Neural cell (in vitro differentiated cells): ENCODE measurements around the gene NYAP1. TPM values are rescaled to one million over a fixed set of nuclear protein-coding genes. Genes with fewer than 3 reads are reported as not detected.

Experiments used
- H2AFZ ChIP-seq: fragments of 200-600, 300-800 bp; sonication (generic), shearing (Covaris generic); 2 replicates; pipeline ENCODE4 v1.6.0; 2014; ENCODE audit warnings: low read depth, mild to moderate bottlenecking, antibody characterized with exemption, low read length, moderate library complexity
- H3F3A ChIP-seq: fragments of 200-600 bp; shearing (Covaris generic); 2 replicates; pipeline ENCODE4 v1.6.1; 2016; ENCODE audit warnings: mild to moderate bottlenecking, moderate library complexity, mixed read lengths, antibody characterized with exemption, low read length; ENCODE audit not compliant: insufficient read depth, poor library complexity, severe bottlenecking
- H3K27ac ChIP-seq: fragments of 200-600, 300-800 bp; sonication (generic), shearing (Covaris generic); 2 replicates; pipeline ENCODE4 v1.5.1; 2014; ENCODE audit warnings: mild to moderate bottlenecking, low read length, moderate library complexity
- H3K27me3 ChIP-seq: fragments of 300-800, 200-600 bp; sonication (generic), shearing (Covaris generic); 2 replicates; pipeline ENCODE4 v1.6.0; 2014; ENCODE audit warnings: mild to moderate bottlenecking, low read depth, low read length, moderate library complexity; ENCODE audit not compliant: insufficient read depth
- H3K36me3 ChIP-seq: fragments of 300-800, 200-600 bp; sonication (generic), shearing (Covaris generic); 2 replicates; pipeline ENCODE4 v1.5.1; 2014; ENCODE audit warnings: mild to moderate bottlenecking, antibody characterized with exemption, low read length, moderate library complexity; ENCODE audit not compliant: insufficient read depth
- H3K4me2 ChIP-seq: fragments of 300-800, 200-600 bp; sonication (generic), shearing (Covaris generic); 2 replicates; pipeline ENCODE4 v1.6.0; 2014; ENCODE audit warnings: mild to moderate bottlenecking, low read length
- H3K4me3 ChIP-seq: fragments of 300-800, 200-600 bp; sonication (generic), shearing (Covaris generic); 2 replicates; pipeline ENCODE4 v1.5.1; 2014; ENCODE audit warnings: mild to moderate bottlenecking, low read length, moderate library complexity
- H3K79me2 ChIP-seq: fragments of 200-600 bp; shearing (Covaris generic); replicated peaks from 2 replicates; pipeline ENCODE4 v1.6.0; 2014; ENCODE audit warnings: mild to moderate bottlenecking, low read length, moderate library complexity; ENCODE audit not compliant: insufficient read depth
- H3K9ac ChIP-seq: fragments of 300-800, 200-600 bp; sonication (generic), shearing (Covaris generic); 2 replicates; pipeline ENCODE4 v1.6.1; 2016; ENCODE audit warnings: mild to moderate bottlenecking, low read length, mixed read lengths
- H3K9me2 ChIP-seq: fragments of 200-600 bp; shearing (Covaris generic); 2 replicates; pipeline ENCODE4 v1.6.1; 2016; ENCODE audit warnings: mild to moderate bottlenecking, low read length, mixed read lengths; ENCODE audit not compliant: insufficient read depth
- H3K9me3 ChIP-seq: fragments of 200-600, 300-800 bp; sonication (generic), shearing (Covaris generic); 2 replicates; pipeline ENCODE4 v1.6.1; 2016; ENCODE audit warnings: mild to moderate bottlenecking, mixed run types, low read length, moderate library complexity, mixed read lengths
- H4K20me1 ChIP-seq: fragments of 200-600 bp; shearing (Covaris generic); 2 replicates; pipeline ENCODE4 v1.6.1; 2016; ENCODE audit warnings: mild to moderate bottlenecking, mixed run types; ENCODE audit not compliant: insufficient read depth
- EP300 ChIP-seq: fragments of 450-650 bp; conservative IDR thresholded peaks from 2 replicates; pipeline ENCODE4 v1.6.1; 2014; ENCODE audit warnings: antibody characterized with exemption, mild to moderate bottlenecking, moderate library complexity; ENCODE audit not compliant: poor library complexity, severe bottlenecking
- EZH2 ChIP-seq: fragments of 200-600, 300-800 bp; shearing (Covaris generic), sonication (generic); IDR thresholded peaks from 2 replicates; pipeline ENCODE4 v1.6.1; 2014; ENCODE audit warnings: antibody characterized with exemption, low read length, borderline replicate concordance, mild to moderate bottlenecking; ENCODE audit not compliant: insufficient read depth, poor library complexity, severe bottlenecking
- MXI1 ChIP-seq: fragments of 450-650 bp; conservative IDR thresholded peaks from 2 replicates; pipeline ENCODE4 v1.6.1; 2014; ENCODE audit warnings: antibody characterized with exemption, mild to moderate bottlenecking; ENCODE audit not compliant: poor library complexity, severe bottlenecking
- POLR2AphosphoS5 ChIP-seq: IDR thresholded peaks from 2 replicates; pipeline ENCODE4 v1.6.1; 2012
- RAD21 ChIP-seq: fragments of 450-650 bp; conservative IDR thresholded peaks from 2 replicates; pipeline ENCODE4 v1.6.1; 2014; ENCODE audit warnings: antibody characterized with exemption, mild to moderate bottlenecking, moderate library complexity
- SMC3 ChIP-seq: fragments of 450-650 bp; conservative IDR thresholded peaks from 2 replicates; pipeline ENCODE4 v1.6.1; 2014; ENCODE audit warnings: antibody characterized with exemption, mild to moderate bottlenecking, moderate library complexity; ENCODE audit not compliant: poor library complexity
- TAF1 ChIP-seq: IDR thresholded peaks from 2 replicates; pipeline ENCODE4 v1.6.1; 2012; ENCODE audit warnings: low read depth
- polyA plus RNA-seq: library from polyadenylated mRNA; depleted of rRNA; stranded (reverse); fragments of >200 nt; gene quantifications from 2 replicates; pipeline ENCODE4 v1.2.3, GENCODE V29; 2014
- TF ChIP-seq, protein P1 (sequence below): IDR thresholded peaks from 2 replicates; pipeline ENCODE4 v1.6.1; 2012; ENCODE audit warnings: borderline replicate concordance
- TF ChIP-seq, protein P2 (sequence below): fragments of 450-650 bp; IDR thresholded peaks from 2 replicates; pipeline ENCODE4 v1.5.1; 2014; ENCODE audit warnings: antibody characterized with exemption, mild to moderate bottlenecking, moderate library complexity; ENCODE audit not compliant: poor library complexity, severe bottlenecking

Gene NYAP1
- polyA plus RNA-seq, 1 donor from 2014 or later: 70.1 TPM

DNA sequence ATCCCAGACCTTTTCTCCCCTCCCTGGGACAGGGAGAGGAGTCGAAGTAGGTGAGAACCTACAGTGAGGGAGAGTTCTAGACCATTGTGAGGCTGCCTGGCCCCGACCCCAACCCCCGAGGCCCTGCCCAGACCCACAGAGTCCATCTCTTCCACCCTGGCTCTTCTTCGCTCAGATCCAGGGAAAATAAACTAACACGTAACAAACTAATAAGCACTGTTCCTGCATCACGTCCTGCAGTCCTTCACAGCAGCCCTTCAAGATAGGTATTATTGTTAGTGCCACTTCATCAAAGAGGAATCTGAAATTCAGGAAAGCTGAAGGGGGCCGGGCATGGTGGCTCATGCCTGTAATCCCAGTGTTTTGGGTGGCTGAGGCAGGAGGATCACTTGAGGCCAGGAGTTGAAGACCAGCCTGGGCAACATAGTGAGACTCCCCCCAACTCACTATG, 19.5 kb upstream of the NYAP1 start, which contains the start of gene SPACDR:
SPACDR (minus strand) TSS at position 51 of the 451 bp plus-strand sequence. CDS start 235 bp downstream, outside the sequence.
- no peaks in the 10 kb centered on the region for H3K9me3 ChIP-seq
- H3K4me3 ChIP-seq: no peak within 1 kb of the TSS
- H3K79me2 ChIP-seq: no peaks in the 10 kb centered on the region
- no peaks in the 10 kb centered on the region for H3F3A ChIP-seq
- H4K20me1 ChIP-seq: no peaks in the 10 kb centered on the region
- no peaks in the 10 kb centered on the region for H3K36me3 ChIP-seq
- H3K9ac ChIP-seq: no peak within 1 kb of the TSS
- H3K4me2 ChIP-seq: no peak within 1 kb of the TSS
- H3K9me2 ChIP-seq: no peaks in the 10 kb centered on the region
- TF ChIP-seq SMC3 (no peak), POLR2AphosphoS5 (no peak), TAF1 (no peak)
- TF ChIP-seq, protein P1, sequence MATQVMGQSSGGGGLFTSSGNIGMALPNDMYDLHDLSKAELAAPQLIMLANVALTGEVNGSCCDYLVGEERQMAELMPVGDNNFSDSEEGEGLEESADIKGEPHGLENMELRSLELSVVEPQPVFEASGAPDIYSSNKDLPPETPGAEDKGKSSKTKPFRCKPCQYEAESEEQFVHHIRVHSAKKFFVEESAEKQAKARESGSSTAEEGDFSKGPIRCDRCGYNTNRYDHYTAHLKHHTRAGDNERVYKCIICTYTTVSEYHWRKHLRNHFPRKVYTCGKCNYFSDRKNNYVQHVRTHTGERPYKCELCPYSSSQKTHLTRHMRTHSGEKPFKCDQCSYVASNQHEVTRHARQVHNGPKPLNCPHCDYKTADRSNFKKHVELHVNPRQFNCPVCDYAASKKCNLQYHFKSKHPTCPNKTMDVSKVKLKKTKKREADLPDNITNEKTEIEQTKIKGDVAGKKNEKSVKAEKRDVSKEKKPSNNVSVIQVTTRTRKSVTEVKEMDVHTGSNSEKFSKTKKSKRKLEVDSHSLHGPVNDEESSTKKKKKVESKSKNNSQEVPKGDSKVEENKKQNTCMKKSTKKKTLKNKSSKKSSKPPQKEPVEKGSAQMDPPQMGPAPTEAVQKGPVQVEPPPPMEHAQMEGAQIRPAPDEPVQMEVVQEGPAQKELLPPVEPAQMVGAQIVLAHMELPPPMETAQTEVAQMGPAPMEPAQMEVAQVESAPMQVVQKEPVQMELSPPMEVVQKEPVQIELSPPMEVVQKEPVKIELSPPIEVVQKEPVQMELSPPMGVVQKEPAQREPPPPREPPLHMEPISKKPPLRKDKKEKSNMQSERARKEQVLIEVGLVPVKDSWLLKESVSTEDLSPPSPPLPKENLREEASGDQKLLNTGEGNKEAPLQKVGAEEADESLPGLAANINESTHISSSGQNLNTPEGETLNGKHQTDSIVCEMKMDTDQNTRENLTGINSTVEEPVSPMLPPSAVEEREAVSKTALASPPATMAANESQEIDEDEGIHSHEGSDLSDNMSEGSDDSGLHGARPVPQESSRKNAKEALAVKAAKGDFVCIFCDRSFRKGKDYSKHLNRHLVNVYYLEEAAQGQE: no peak
- H3K27ac ChIP-seq: no peak within 1 kb of the TSS
- no peaks in the 10 kb centered on the region for H3K27me3 ChIP-seq
- H2AFZ ChIP-seq: no peak within 1 kb of the TSS

DNA sequence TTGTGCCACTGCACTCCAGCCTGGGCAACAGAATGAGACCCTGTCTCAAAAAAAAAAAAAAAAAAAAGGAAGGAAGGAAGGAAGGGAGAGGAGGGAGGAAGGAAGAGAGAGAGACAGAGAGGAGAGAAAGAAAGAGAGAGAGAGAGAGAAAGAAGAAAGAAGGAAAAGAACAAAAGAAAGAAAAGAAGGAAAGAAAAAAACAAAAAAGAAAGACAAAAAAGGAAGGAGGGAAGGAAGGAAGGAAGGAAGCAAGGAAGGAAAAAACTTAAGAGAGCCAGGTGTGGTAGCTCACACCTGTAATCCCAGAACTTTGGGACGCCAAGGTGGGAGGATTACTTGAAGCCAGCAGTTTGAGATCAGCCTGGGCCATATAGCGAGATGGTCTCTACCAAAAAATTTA, 18.9 kb upstream of the NYAP1 start:
- TF ChIP-seq TAF1 (no peak), SMC3 (no peak), EP300 (no peak), MXI1 (no peak), EZH2 (no peak), POLR2AphosphoS5 (no peak), RAD21 (no peak)
- TF ChIP-seq, protein P2, sequence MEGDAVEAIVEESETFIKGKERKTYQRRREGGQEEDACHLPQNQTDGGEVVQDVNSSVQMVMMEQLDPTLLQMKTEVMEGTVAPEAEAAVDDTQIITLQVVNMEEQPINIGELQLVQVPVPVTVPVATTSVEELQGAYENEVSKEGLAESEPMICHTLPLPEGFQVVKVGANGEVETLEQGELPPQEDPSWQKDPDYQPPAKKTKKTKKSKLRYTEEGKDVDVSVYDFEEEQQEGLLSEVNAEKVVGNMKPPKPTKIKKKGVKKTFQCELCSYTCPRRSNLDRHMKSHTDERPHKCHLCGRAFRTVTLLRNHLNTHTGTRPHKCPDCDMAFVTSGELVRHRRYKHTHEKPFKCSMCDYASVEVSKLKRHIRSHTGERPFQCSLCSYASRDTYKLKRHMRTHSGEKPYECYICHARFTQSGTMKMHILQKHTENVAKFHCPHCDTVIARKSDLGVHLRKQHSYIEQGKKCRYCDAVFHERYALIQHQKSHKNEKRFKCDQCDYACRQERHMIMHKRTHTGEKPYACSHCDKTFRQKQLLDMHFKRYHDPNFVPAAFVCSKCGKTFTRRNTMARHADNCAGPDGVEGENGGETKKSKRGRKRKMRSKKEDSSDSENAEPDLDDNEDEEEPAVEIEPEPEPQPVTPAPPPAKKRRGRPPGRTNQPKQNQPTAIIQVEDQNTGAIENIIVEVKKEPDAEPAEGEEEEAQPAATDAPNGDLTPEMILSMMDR: no peak
- TF ChIP-seq, protein P1: no peak
- no peak overlapping the region for H3K27ac ChIP-seq
- H3K36me3 ChIP-seq: no peaks in the 10 kb centered on the region

More for the DNA sequence above, 18.9 kb upstream of the NYAP1 start:
- no peaks in the 10 kb centered on the region for H4K20me1 ChIP-seq
- no peaks in the 10 kb centered on the region for H3K9me2 ChIP-seq
- no peak overlapping the region for H2AFZ ChIP-seq
- no peak overlapping the region for H3K4me2 ChIP-seq
- H3F3A ChIP-seq: no peaks in the 10 kb centered on the region
- no peak overlapping the region for H3K9ac ChIP-seq
- H3K79me2 ChIP-seq: no peaks in the 10 kb centered on the region
- H3K4me3 ChIP-seq: no peak overlapping the region
- no peaks in the 10 kb centered on the region for H3K9me3 ChIP-seq
- H3K27me3 ChIP-seq: no peaks in the 10 kb centered on the region
